Activated T-helper 1 cell treated with Interleukin-2 at 50 U/mL for 16 hours (primary cell): ENCODE data around the gene SUFU.

Experiments
- DNase-seq: peaks from one replicate; pipeline ENCODE4 v3.0.0-alpha.2; 2020; ENCODE audit warnings: low read depth

SUFU gene

GRCh38 chr10:102641402-102641801 lies 137.6 kb downstream of the SUFU start:
- DNase-seq, result no peak

DNA sequence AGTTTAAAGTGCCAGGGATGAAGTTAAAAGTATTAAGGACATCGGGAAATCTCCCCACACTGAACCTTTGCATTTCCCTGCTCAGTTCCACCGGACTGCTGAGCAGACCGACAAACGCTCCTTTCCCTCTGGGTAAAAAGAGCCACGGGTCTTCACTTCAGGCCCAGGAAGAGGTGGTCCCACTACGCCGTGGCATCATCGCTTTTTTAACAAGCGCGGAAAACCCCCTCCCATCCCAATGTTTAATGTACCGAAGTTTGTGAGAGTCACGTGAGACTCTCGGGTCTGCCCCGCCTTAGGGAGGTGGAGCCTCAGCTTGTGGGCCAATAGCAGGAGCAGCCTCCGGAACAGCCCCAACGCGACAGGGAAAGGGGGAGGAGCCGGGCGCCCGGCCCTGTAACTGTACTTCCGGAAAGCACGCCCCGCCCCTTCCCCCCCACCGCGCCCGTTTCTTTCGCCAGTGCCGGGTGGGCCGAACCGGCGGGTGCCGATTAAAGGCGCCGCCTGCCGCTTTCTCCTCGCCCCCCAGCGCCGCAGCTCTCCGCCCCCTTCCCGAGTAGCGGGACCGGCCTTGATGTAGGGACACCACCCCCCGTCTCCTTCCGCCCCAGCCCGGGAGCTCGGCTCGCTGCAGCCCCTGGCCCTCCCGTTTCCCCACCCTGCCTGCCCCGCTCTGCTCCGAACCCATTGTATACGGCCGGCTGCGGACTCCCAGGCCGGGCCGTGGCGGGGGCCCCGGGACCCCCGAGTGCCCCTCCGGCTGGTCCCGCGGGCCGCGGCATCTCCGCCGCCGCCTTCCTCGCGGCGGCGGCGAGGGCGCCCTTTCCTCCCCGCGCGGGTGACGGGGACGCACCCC lies 138.3 kb downstream of the SUFU start:
- DNase-seq, result peak; percentile 95

DNA sequence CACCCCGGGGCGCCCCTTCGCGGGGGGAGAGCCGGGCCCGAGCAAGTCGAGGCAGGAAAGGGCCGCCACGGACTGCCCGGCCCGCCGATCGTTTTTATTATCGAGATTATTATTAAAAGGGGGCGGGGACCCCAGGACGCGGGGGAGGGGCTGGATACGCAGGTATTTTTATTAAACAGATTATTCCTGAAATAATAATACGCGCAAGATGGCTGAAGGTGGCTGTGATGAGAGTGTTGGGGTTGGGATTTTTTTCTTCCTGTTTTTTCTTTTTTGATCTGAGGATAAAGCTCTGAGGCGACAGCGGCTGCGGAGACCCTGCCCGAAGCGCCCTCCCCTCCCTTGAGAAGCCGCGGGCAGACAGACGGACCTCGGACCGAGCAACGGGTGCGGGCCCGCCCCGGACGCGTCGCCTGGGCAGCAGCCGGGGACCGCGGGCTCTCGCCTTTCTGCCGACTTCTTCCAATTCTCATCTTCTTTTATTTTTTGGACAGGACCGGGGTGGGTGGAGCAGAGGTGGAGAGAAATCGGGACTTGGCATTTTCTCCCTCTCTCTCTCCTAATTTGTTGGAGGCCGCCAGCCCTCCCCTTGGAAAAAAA lies 139.1 kb downstream of the SUFU start:
- peak; percentile 35 for DNase-seq

- peak; percentile 24 for DNase-seq
Measured at GRCh38 chr10:102643336-102644065, 139.7 kb downstream of the SUFU start.

GRCh38 chr10:102644066-102644645 lies 140.4 kb downstream of the SUFU start, which contains the start of gene TRIM8:
Gene TRIM8, plus strand, starts transcription at chr10:102644479. Its CDS starts 139 bp downstream, at chr10:102644618.
- DNase-seq, result peak; percentile 43

DNA sequence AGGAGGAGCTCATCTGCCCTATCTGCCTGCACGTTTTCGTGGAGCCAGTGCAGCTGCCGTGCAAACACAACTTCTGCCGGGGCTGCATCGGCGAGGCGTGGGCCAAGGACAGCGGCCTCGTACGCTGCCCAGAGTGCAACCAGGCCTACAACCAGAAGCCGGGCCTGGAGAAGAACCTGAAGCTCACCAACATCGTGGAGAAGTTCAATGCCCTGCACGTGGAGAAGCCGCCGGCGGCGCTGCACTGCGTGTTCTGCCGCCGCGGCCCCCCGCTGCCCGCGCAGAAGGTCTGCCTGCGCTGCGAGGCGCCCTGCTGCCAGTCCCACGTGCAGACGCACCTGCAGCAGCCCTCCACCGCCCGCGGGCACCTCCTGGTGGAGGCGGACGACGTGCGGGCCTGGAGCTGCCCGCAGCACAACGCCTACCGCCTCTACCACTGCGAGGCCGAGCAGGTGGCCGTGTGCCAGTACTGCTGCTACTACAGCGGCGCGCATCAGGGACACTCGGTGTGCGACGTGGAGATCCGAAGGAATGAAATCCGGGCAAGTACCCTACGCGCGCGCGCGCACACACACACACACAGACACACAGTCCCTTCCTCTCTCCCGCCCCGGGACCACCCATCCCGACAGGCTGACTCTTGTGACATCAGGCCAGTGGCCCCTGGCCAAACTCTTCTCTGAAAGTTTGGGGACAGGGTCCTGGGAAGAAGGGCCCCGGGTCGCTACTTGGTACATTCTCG lies 141.0 kb downstream of the SUFU start:
- peak; percentile 75 for DNase-seq

DNA sequence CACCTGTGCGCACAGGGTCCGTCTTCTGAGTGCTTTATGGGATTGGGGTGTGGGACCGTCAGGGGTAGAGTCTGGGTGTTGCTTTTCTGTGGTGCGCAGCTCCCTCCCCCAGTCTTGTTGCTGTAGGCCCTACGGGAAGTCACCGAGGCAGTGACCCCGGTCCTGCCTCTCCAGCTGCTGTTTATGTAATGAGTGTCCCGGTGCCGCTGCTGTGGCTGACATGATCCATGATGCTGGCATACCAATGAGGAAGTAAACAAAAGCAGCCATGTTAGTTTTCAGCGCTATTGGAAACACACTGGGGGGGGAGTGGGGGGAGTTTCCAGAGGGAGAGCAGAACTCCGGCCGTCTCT lies 141.6 kb downstream of the SUFU start:
- peak; percentile 27 for DNase-seq

DNA sequence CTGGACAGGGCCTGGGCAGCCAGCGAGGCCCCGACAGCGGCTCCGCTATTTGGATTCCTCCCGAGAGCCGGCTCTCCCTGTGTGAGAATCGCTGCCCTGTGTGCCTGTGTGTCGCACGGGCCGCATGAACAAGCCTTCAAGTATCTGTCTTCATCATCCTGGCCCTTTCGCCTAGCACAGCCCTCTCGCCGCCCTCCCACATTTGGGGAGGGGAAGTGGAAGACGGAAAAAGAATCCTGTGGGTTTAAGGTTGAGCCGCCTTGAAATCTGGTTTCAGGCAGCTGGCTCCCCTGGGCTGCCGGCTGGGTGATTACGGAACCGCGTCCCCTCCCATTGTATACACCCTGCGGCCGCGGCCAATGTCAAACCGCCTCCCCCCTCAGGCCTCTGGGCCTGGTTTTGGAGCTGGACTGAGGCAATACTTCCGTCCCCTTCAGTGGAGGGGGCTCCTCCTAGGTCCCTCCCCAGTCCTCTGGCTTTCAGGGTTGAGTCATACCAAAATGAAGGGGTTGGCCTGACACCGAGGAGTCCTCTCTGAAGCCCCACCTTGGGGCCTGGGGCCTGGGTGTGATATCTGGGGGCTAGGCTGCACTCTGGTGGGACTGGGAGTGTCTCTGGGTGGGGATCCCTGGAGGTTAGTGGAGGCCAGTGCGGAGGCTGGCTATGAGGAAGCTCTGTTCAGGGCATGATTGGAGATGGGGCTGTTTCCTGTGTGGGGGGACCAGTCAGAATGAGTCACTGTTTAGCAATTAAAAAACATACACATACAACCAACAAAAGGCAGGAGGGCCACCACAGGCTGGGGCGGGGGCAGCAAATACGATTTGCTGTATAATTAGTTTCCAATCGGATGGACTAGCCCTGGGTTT lies 142.2 kb downstream of the SUFU start:
- DNase-seq, result peak; percentile 55

DNA sequence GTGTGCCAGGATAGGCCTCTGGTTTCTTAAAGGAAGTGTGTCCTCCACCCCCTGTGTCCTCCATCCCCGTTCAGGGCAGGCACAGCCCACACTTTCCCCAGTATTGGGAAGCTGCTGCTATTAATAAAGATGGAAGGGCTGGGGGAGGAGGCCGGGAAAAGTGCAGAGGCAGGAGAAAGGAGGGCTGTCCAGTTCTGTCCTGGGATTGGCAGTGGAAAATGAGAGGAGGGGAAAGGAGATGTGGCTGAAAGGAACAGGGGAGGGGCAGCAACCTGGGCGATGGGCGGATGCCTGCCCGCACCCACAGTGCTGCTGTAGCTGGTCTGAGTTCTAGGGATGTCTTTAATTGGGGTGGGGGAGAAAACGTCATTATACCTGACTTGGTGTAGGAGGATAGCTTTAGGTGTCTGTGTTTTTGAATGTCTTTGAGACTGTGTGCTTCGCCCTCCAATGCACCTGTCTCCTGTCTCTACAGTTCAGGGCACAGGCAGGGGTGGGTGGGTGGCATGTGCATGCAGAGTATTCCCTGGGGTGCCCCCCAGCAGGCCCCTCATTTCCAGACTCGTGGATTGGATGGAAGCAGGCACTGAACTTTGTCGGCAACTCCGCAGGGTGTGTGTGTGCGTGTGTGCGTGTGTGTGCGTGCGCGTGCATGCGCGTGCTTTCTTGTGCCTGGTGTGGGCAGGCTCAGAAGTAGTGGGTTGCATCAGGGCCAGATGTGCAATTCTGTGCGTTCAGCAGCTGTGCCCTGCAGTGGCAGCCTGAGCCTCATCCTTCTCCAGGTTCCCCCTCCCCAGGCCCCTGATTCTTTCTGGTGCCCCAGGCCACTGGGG lies 143.1 kb downstream of the SUFU start:
- DNase-seq, result peak; percentile 33

DNA sequence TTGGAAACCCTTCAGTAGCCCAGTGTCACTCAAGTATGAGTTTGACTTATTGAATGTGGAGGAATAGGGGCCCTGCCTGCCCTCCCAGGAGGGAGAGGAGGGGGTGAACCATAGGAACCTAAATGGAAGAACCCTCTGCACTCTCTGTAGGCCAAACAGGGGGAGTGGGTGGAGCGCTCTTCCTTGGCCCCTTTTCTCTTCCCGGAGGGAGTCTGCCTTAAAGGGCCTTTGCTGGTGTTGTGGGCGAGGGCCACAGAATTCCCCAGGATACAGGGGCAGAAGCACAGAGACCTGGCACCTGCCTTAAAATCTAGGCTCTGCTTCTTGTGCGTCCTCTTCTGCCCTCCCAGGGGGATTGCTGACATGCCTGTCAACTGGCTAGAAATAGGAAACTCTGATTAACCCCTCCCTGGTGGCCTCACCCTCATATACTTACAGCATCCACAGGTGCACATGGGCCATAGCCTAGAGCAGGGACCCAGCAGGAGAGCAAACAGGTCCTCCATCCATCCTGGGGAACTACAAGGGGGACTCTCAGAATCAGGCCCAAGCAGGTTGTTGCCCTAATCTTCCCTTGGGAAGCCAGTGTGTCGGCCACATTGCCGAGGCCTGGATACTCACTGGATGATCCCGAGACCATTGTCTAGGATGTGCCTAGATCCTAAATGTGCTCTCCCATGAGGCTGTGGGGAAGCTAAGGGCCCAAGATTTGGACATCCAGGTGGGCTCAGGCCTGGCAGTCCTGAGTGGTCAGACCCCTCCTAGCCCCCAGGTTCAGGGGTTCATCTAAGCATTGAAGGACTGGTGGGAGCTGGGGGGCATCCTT lies 143.9 kb downstream of the SUFU start:
- no peak for DNase-seq

DNA sequence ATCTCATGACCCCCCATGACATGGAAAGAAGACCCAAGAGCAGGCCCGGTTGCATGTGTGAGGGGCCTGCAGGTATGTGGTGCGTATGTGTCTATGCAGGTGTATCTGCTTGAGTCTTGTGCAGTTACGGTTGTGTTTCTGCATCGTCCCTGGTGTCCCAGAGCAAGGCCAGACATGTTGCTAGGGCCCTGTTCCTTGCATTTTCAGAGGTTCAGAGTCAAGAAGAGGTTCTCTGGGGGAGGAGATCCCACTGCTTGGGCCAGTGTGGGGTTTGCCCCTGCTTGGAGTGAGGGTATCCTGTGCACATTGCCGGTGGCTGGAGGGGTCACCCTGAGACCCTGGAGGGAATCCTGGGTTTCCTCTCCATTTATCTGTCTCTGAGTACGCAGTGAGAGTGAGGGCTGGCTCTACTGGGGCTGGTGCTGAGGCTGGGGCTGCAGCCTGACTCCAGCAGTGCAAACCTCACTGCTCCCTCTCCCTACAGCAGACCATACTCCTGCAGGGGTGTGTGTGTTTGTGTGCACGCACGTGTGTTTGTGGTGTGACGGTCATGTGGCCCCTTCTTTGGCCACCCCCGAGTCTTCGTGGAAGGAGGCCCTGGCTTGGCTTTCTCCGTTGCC lies 144.6 kb downstream of the SUFU start:
- no peak for DNase-seq

DNA sequence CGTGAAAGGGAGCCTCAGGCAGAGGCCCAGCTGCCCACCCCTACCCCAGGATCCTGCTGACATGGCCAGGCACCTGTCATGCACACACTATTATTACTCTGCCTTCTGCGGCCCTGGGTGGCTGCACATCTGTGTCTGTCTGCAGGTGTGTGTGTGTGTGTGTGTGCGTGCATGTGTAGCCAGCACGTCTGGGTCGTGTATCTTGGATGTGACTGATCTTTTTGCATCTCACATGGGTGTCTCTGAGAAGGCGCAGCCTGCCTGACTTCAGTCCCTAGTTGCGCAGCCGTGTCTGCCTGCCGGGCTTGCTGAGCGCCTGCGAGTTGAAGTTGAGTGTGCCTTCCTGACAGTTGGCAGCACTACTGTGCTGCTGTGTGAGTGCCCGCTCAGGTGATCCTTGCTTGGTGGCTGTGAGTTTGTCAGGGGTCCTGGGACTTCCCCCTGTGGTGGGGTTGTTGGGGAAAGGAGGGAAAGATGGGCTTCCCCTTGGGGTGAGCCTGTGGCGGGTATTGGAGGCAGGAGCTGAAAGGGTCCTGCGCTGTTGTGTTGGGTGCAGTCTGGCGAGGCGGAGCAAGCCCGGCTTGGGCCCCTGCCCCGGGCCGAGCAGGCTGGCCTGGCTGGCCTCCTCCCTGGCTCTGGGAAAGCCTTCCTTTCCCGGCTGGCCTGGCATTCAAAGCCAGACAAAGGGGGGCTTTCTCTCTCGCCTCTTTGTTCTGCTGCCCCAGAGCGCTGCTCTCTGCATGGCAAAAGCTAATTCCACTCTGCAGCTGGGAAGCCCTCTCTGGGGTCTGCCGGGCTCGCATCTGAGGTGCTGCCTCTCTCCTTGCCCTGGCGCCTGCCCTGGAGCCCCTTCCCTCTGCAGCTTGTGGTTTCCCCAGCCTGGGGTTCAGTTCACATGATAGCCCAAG lies 145.4 kb downstream of the SUFU start:
- no peak for DNase-seq

DNA sequence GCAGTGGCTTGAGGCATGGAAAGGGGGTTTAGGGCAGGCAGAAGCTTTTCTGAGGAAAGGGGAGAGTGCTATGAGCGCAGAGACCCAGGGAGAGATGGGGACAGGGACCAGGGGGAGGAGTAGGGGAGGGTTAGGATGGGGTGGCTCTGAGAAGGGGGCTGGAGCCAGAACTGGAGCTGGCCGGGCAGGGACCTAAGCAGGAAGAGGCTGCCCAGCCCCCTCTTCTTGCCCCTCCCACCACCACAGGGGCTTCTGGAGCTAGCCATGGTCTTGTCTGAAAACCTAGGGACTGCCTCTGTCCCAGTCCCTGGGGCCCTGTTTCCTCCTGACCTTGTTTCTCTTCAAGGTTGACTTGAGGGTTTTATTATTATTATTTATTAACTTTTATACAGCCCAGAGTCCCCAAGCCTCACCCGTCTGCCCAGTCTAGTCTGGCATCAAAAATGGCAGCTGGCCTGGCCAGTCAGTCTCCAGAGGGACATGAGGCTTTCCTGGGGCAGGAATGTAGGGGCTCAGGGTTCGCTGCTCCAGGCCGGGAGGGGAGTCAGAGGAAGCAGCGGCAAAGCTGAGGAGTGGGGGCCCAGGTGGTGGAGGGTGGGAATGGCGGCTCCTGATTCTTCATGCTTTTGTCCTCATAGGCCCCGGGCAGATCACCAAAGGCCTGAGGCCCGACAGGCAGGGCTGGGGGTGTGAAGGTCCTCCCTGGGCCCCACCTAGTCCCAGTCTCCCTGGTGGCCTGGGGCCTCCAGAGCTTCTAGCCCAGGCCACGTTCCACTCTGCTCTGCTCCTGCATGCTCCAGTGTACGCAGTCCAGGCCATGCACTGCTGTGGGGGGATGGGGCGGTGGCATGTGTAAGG lies 146.3 kb downstream of the SUFU start:
- DNase-seq, result no peak

DNA sequence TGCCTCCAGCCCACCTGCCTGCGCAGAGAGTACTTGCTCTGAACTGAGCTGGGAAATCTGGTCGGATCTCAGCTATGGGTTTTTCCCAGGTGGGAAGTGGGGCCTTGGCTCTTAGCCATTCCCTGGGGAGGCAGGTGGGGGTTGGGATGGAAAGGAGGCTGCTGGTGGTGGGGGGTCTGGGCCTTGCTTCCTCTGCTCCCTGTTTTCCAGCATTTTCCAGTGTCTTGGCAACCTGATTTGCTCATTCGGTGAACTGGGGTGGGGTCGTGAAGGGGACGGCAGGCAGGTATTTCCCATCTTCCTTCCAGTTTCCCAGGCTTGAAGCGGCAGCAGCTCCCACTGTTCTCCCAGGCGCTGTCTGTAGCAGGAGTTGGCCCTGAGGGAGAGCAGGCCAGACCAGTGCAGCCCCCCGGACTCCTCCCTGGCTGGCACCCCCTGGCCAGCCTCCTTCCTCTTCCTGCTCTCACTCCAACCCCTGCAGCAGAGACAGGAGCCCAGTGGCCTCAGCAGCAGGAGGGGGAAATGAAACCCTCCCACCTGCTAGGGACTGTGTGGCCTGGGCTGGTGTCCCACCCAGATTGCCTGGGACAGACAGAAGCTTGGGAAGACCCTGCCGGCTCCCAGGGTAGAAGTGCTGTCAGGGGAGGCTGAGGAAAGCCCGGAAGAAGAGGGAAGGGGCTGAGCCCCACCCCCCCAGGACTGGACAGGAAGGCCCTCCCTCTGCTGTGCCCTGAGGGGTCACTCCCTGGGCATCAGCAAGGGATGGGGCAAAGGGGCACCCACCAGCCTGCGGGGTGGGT lies 147.1 kb downstream of the SUFU start:
- DNase-seq, result no peak

GRCh38 chr10:102651455-102652169 lies 147.8 kb downstream of the SUFU start:
- DNase-seq, result no peak
